Measurements from ENCODE around the gene SLC39A10.

DNA sequence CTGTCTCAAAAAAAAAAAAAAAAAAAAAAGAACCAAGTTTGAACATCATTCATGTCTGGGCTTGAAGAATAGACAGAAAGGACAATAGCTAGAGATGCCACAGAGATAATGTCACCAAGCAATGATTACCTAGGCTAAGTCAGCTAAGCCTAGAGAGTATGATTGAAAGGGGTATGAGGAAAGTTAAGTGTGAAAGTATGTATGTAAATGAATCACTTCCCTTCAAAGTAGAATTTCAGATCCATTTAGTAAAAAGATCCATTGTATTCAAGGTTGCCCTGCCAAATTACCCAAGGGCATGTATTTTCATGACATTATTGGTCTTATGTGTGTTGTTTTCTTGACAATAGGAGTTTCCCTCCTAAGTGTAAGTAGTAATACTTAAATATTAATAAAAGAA is 34.1 kb upstream of the SLC39A10 start:
- TF ChIP-seq, protein P1, sequence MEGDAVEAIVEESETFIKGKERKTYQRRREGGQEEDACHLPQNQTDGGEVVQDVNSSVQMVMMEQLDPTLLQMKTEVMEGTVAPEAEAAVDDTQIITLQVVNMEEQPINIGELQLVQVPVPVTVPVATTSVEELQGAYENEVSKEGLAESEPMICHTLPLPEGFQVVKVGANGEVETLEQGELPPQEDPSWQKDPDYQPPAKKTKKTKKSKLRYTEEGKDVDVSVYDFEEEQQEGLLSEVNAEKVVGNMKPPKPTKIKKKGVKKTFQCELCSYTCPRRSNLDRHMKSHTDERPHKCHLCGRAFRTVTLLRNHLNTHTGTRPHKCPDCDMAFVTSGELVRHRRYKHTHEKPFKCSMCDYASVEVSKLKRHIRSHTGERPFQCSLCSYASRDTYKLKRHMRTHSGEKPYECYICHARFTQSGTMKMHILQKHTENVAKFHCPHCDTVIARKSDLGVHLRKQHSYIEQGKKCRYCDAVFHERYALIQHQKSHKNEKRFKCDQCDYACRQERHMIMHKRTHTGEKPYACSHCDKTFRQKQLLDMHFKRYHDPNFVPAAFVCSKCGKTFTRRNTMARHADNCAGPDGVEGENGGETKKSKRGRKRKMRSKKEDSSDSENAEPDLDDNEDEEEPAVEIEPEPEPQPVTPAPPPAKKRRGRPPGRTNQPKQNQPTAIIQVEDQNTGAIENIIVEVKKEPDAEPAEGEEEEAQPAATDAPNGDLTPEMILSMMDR (IDR thresholded peaks at IDR 0.05), result no peak
- TF ChIP-seq POLR2AphosphoS5 (IDR thresholded peaks at IDR 0.05), result no peak
- TF ChIP-seq EP300 (IDR thresholded peaks at IDR 0.05; ENCODE audit: low read depth), result no peak
- no peak for TF ChIP-seq POLR2A (IDR thresholded peaks at IDR 0.05)
